Measurements from ENCODE around the gene ITPR2.

Gene ITPR2

GRCh38 chr12:26823390-26823789 is 9.6 kb downstream of the ITPR2 start:
- Histone ChIP-seq H3K36me3 (replicated peaks; ENCODE audit: low read depth, low read length) (peaks cover 5% of the 10 kb centered on the region), H3K27me3 (ENCODE audit: low read depth, low read length) (no peaks in the 10 kb centered on the region), H4K20me1 (ENCODE audit: insufficient read depth, low read length) (peaks cover 87% of the 10 kb centered on the region), H2AFZ (ENCODE audit: low read depth, low read length) (no peak overlapping the region), H3K79me2 (ENCODE audit: low read length) (peaks cover 99% of the 10 kb centered on the region), H3K9me3 (ENCODE audit: insufficient read depth, low read length) (no peaks in the 10 kb centered on the region), H3K27ac (ENCODE audit: low read length) (no peak overlapping the region), H3K4me1 (ENCODE audit: low read length) (peaks cover 46% of the 10 kb centered on the region), H3K4me2 (ENCODE audit: low read length) (no peak overlapping the region), H3K4me3 (ENCODE audit: low read length) (no peak overlapping the region), H3K9ac (ENCODE audit: low read length) (no peak overlapping the region)
- no peak for TF ChIP-seq EZH2phosphoT487 (IDR thresholded peaks at IDR 0.05; ENCODE audit: low read depth)
- TF ChIP-seq, protein P1, sequence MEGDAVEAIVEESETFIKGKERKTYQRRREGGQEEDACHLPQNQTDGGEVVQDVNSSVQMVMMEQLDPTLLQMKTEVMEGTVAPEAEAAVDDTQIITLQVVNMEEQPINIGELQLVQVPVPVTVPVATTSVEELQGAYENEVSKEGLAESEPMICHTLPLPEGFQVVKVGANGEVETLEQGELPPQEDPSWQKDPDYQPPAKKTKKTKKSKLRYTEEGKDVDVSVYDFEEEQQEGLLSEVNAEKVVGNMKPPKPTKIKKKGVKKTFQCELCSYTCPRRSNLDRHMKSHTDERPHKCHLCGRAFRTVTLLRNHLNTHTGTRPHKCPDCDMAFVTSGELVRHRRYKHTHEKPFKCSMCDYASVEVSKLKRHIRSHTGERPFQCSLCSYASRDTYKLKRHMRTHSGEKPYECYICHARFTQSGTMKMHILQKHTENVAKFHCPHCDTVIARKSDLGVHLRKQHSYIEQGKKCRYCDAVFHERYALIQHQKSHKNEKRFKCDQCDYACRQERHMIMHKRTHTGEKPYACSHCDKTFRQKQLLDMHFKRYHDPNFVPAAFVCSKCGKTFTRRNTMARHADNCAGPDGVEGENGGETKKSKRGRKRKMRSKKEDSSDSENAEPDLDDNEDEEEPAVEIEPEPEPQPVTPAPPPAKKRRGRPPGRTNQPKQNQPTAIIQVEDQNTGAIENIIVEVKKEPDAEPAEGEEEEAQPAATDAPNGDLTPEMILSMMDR (IDR thresholded peaks at IDR 0.05; ENCODE audit: low read depth, low read length) = no peak

DNA sequence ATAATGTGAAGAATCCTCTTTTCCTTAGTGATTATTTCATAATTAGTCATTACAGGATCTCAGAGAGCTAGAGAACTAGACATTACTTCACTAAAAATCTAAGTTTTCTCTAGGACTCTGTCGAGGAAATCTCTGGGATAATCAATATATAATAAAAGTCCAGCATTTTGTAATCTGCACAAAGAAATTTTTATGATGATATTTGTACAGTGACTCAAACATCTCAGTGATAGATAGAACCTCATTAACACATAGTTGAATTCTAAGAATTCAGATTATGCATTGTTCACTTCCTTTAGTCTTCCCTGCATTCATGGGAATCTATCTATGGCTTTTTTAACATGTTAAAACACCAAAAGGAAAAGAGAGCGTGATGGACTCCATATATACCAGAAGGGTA is 11.0 kb downstream of the ITPR2 start:
- no peak overlapping the region for H3K9ac ChIP-seq (ENCODE audit: low read length)
- H3K4me1 ChIP-seq (ENCODE audit: low read length) = peaks cover 51% of the 10 kb centered on the region
- H2AFZ ChIP-seq (ENCODE audit: low read depth, low read length) = no peak overlapping the region
- no peaks in the 10 kb centered on the region for H3K9me3 ChIP-seq (ENCODE audit: insufficient read depth, low read length)
- H3K79me2 ChIP-seq (ENCODE audit: low read length) = peaks cover 99% of the 10 kb centered on the region
- H4K20me1 ChIP-seq (ENCODE audit: insufficient read depth, low read length) = peaks cover 81% of the 10 kb centered on the region
- H3K27ac ChIP-seq (ENCODE audit: low read length) = no peak overlapping the region
- TF ChIP-seq EZH2phosphoT487 (IDR thresholded peaks at IDR 0.05; ENCODE audit: low read depth) = no peak
- TF ChIP-seq, protein P1 (IDR thresholded peaks at IDR 0.05; ENCODE audit: low read depth, low read length) = no peak
- no peak overlapping the region for H3K4me3 ChIP-seq (ENCODE audit: low read length)
- peak overlapping the region; percentile 54; the same call in 1 of the 2 replicates for H3K4me2 ChIP-seq (ENCODE audit: low read length)
- H3K27me3 ChIP-seq (ENCODE audit: low read depth, low read length) = no peaks in the 10 kb centered on the region
- peaks cover 8% of the 10 kb centered on the region for H3K36me3 ChIP-seq (replicated peaks; ENCODE audit: low read depth, low read length)

- Histone ChIP-seq H3K27me3 (ENCODE audit: low read depth, low read length) (no peaks in the 10 kb centered on the region), H3K36me3 (replicated peaks; ENCODE audit: low read depth, low read length) (peaks cover 13% of the 10 kb centered on the region), H3K4me1 (ENCODE audit: low read length) (peaks cover 57% of the 10 kb centered on the region), H2AFZ (ENCODE audit: low read depth, low read length) (no peak overlapping the region), H3K9me3 (ENCODE audit: insufficient read depth, low read length) (no peaks in the 10 kb centered on the region), H3K4me3 (ENCODE audit: low read length) (peak overlapping the region; percentile 17; the same call in 1 of the 2 replicates), H4K20me1 (ENCODE audit: insufficient read depth, low read length) (peaks cover 78% of the 10 kb centered on the region), H3K4me2 (ENCODE audit: low read length) (peak overlapping the region; percentile 54), H3K27ac (ENCODE audit: low read length) (no peak overlapping the region), H3K9ac (ENCODE audit: low read length) (no peak overlapping the region), H3K79me2 (ENCODE audit: low read length) (peaks cover 96% of the 10 kb centered on the region)
- TF ChIP-seq, protein P1 (IDR thresholded peaks at IDR 0.05; ENCODE audit: low read depth, low read length) = no peak
- TF ChIP-seq EZH2phosphoT487 (IDR thresholded peaks at IDR 0.05; ENCODE audit: low read depth) = no peak
Observed at GRCh38 chr12:26821212-26821701, 11.7 kb downstream of the ITPR2 start.

- Histone ChIP-seq H3K79me2 (ENCODE audit: low read length) (peaks cover 92% of the 10 kb centered on the region), H3K36me3 (replicated peaks; ENCODE audit: low read depth, low read length) (peaks cover 8% of the 10 kb centered on the region), H2AFZ (ENCODE audit: low read depth, low read length) (no peak overlapping the region), H3K9ac (ENCODE audit: low read length) (no peak overlapping the region), H3K4me1 (ENCODE audit: low read length) (peaks cover 58% of the 10 kb centered on the region), H3K27me3 (ENCODE audit: low read depth, low read length) (no peaks in the 10 kb centered on the region), H3K4me2 (ENCODE audit: low read length) (peak overlapping the region; percentile 90), H3K27ac (ENCODE audit: low read length) (peak overlapping the region; percentile 8; the same call in 1 of the 2 replicates), H3K4me3 (ENCODE audit: low read length) (peak overlapping the region; percentile 18), H4K20me1 (ENCODE audit: insufficient read depth, low read length) (peaks cover 56% of the 10 kb centered on the region), H3K9me3 (ENCODE audit: insufficient read depth, low read length) (no peaks in the 10 kb centered on the region)
- TF ChIP-seq, protein P1 (IDR thresholded peaks at IDR 0.05; ENCODE audit: low read depth, low read length) = no peak
- TF ChIP-seq EZH2phosphoT487 (IDR thresholded peaks at IDR 0.05; ENCODE audit: low read depth) = no peak
Observed at GRCh38 chr12:26818636-26819035, 14.4 kb downstream of the ITPR2 start.

Measured in OCI-LY3 (cell line).